GM12892 (cell line): Measurements from ENCODE around the gene ACYP2.

ENCODE experiments used
- POLR2A ChIP-seq: IDR thresholded peaks from 2 replicates; pipeline ENCODE4 v1.6.1; 2011; ENCODE audit warnings: low read depth, low read length, control low read depth
- POLR2AphosphoS5 ChIP-seq: IDR thresholded peaks from 2 replicates; pipeline ENCODE4 v1.6.1; 2011; ENCODE audit warnings: low read depth, low read length, control low read depth
- TAF1 ChIP-seq: IDR thresholded peaks from 2 replicates; pipeline ENCODE4 v1.6.1; 2011; ENCODE audit warnings: low read depth, mild to moderate bottlenecking, control low read depth, low read length, borderline replicate concordance

- TF ChIP-seq POLR2AphosphoS5 (no peak), TAF1 (no peak), POLR2A (no peak)
Observed at GRCh38 chr2:54164106-54164505, 48.7 kb downstream of the ACYP2 start.
